H1 (cell line): ENCODE results near the gene AP5Z1. TPM values are rescaled to one million over a fixed set of nuclear protein-coding genes. Genes with fewer than 3 reads are reported as not detected.
A peak's percentile ranks its signal among the peaks of the same experiment; 100 is the strongest.

ENCODE experiments used
- CTCF ChIA-PET: fragments of 300-600 bp; sonication (Branson Sonifier 250); formaldehyde crosslinking; loops from one replicate; lab custom pipeline; 2021; ENCODE audit not compliant: partially characterized antibody; lab: Charles Lee
- POLR2A ChIA-PET: fragments of 300-600 bp; sonication (Branson Sonifier 250); formaldehyde crosslinking; loops from one replicate; lab custom pipeline; 2021; ENCODE audit warnings: inconsistent platforms; ENCODE audit not compliant: partially characterized antibody; lab: Charles Lee
- DNase-seq, 2 experiments: peaks; one replicate each; pipeline versions ENCODE4 v3.0.0 to v3.0.0-alpha.2; 2010 to 2022; ENCODE audit warnings: low spot score in 2 of 2, low read depth in 1 of 2, mixed read lengths in 1 of 2
- FAIRE-seq: peaks from 2 replicates; lab custom pipeline; 2011; peaks lifted over from hg19 to GRCh38; lab: Jason Lieb, UNC
- H2AFZ ChIP-seq: 2 replicates; pipeline ENCODE4 v1.8.1; 2012; ENCODE audit warnings: low read length, inconsistent platforms
- H2AK5ac ChIP-seq: 2 replicates; pipeline ENCODE4 v1.6.1; 2013; ENCODE audit warnings: low read depth, low read length
- H2BK120ac ChIP-seq: replicated peaks from 2 replicates; pipeline ENCODE3; 2013; ENCODE audit warnings: low read depth, low read length, inconsistent platforms
- H2BK12ac ChIP-seq: 2 replicates; pipeline ENCODE4 v1.6.1; 2013; ENCODE audit warnings: low read depth, low read length
- H2BK15ac ChIP-seq: 2 replicates; pipeline ENCODE4 v1.6.1; 2013; ENCODE audit warnings: low read length
- H2BK20ac ChIP-seq: 2 replicates; pipeline ENCODE4 v1.6.1; 2013; ENCODE audit warnings: low read length
- H2BK5ac ChIP-seq: 2 replicates; pipeline ENCODE4 v1.6.1; 2013; ENCODE audit warnings: low read depth, low read length
- H3K14ac ChIP-seq: 2 replicates; pipeline ENCODE4 v1.6.1; 2013; ENCODE audit warnings: inconsistent platforms; ENCODE audit not compliant: insufficient read length
- H3K18ac ChIP-seq: 2 replicates; pipeline ENCODE4 v1.6.1; 2013; ENCODE audit warnings: low read length; ENCODE audit errors: extremely low read depth
- H3K23ac ChIP-seq: 2 replicates; pipeline ENCODE4 v1.6.1; 2013; ENCODE audit warnings: inconsistent platforms; ENCODE audit not compliant: insufficient read length
- H3K23me2 ChIP-seq: 2 replicates; pipeline ENCODE4 v1.6.1; 2013; ENCODE audit warnings: low read depth, low read length
- H3K27ac ChIP-seq: 2 replicates; pipeline ENCODE4 v1.6.1; 2011; ENCODE audit warnings: low read depth, low read length, inconsistent platforms
- H3K27me3 ChIP-seq, 4 experiments: replicated peaks in 1 of 4; 1 replicate in 1 of 4; 2 replicates in 3 of 4; pipeline versions ENCODE4 v1.6.1 to v1.8.1; 2011 to 2013; ENCODE audit warnings: low read length in 3 of 4, mild to moderate bottlenecking in 3 of 4, inconsistent platforms in 2 of 4, mixed read lengths in 2 of 4, moderate library complexity in 1 of 4; ENCODE audit not compliant: control insufficient read depth in 3 of 4, insufficient read depth in 3 of 4; ENCODE audit errors: extremely low read depth in 1 of 4
- H3K36me3 ChIP-seq, 4 experiments: 2 replicates each; pipeline versions ENCODE4 v1.6.1 to v1.8.1; 2011 to 2013; ENCODE audit warnings: mild to moderate bottlenecking in 4 of 4, low read length in 3 of 4, moderate library complexity in 2 of 4, control low read depth in 1 of 4, inconsistent platforms in 1 of 4; ENCODE audit not compliant: insufficient read depth in 4 of 4, control insufficient read depth in 2 of 4
- H3K4ac ChIP-seq: replicated peaks from 2 replicates; pipeline ENCODE3; 2013; ENCODE audit warnings: low read length, low read depth, mixed read lengths, inconsistent platforms; ENCODE audit not compliant: insufficient read length
- H3K4me1 ChIP-seq, 4 experiments: replicated peaks in 1 of 4; 1 replicate in 1 of 4; 2 replicates in 3 of 4; pipeline versions ENCODE4 v1.6.1 to v1.8.1; 2011 to 2013; ENCODE audit warnings: low read length in 3 of 4, inconsistent platforms in 2 of 4, mixed read lengths in 1 of 4; ENCODE audit not compliant: insufficient read depth in 4 of 4, control insufficient read depth in 3 of 4
- H3K4me2 ChIP-seq, 2 experiments: 2 replicates each; pipeline versions ENCODE4 v1.6.1 to v1.8.1; 2011 to 2013; ENCODE audit warnings: low read depth in 2 of 2, low read length in 2 of 2, control low read depth in 1 of 2, inconsistent platforms in 1 of 2, mild to moderate bottlenecking in 1 of 2; ENCODE audit not compliant: insufficient read depth in 1 of 2
- H3K4me3 ChIP-seq, 4 experiments: fragments of 200-600, 300-600 bp in 1 of 4; sonication (generic), shearing (Covaris generic), sonication (Bioruptor Twin) in 1 of 4; 2 replicates each; pipeline versions ENCODE4 v1.5.1 to v1.8.1; 2011 to 2016; ENCODE audit warnings: low read length in 4 of 4, low read depth in 3 of 4, control low read depth in 2 of 4, inconsistent platforms in 2 of 4, mild to moderate bottlenecking in 2 of 4, mixed read lengths in 1 of 4, moderate library complexity in 1 of 4; ENCODE audit not compliant: insufficient read depth in 2 of 4; ENCODE audit errors: extremely low read depth in 1 of 4
- H3K56ac ChIP-seq: replicated peaks from 2 replicates; pipeline ENCODE3; 2013; ENCODE audit warnings: low read depth, mild to moderate bottlenecking, mixed read lengths, low read length, inconsistent platforms; ENCODE audit not compliant: insufficient read length
- H3K79me1 ChIP-seq: 2 replicates; pipeline ENCODE4 v1.6.1; 2013; ENCODE audit warnings: low read depth, low read length, control low read depth
- H3K79me2 ChIP-seq, 2 experiments: 2 replicates each; pipeline versions ENCODE4 v1.6.1 to v1.8.1; 2012 to 2013; ENCODE audit warnings: low read length in 2 of 2, mild to moderate bottlenecking in 2 of 2, inconsistent platforms in 1 of 2; ENCODE audit not compliant: insufficient read depth in 2 of 2, control insufficient read depth in 1 of 2
- H3K9ac ChIP-seq, 4 experiments: replicated peaks in 1 of 4; 1 replicate in 1 of 4; 2 replicates in 3 of 4; pipeline versions ENCODE4 v1.6.1 to v1.8.1; 2011 to 2013; ENCODE audit warnings: low read depth in 3 of 4, low read length in 3 of 4, control low read depth in 2 of 4, mild to moderate bottlenecking in 2 of 4, moderate library complexity in 2 of 4, inconsistent platforms in 1 of 4; ENCODE audit errors: extremely low read depth in 1 of 4
- H3K9me3 ChIP-seq, 2 experiments: 2 replicates each; pipeline versions ENCODE4 v1.6.1 to v1.8.1; 2012 to 2013; ENCODE audit warnings: mild to moderate bottlenecking in 2 of 2, moderate library complexity in 2 of 2, control low read depth in 1 of 2, inconsistent platforms in 1 of 2, low read depth in 1 of 2, low read length in 1 of 2, mixed read lengths in 1 of 2; ENCODE audit not compliant: insufficient read depth in 2 of 2
- H4K20me1 ChIP-seq, 2 experiments: replicated peaks in 1 of 2; 2 replicates each; pipeline versions ENCODE3 to v1.8.1; 2011 to 2013; ENCODE audit warnings: inconsistent platforms in 2 of 2, low read length in 2 of 2, mild to moderate bottlenecking in 1 of 2; ENCODE audit not compliant: insufficient read depth in 2 of 2, control insufficient read depth in 1 of 2
- H4K5ac ChIP-seq: 2 replicates; pipeline ENCODE4 v1.6.1; 2013; ENCODE audit warnings: low read length, low read depth, mixed read lengths, inconsistent platforms; ENCODE audit not compliant: insufficient read length
- H4K8ac ChIP-seq: 2 replicates; pipeline ENCODE4 v1.8.0; 2013; ENCODE audit warnings: mild to moderate bottlenecking, moderate library complexity, low read length, inconsistent platforms; ENCODE audit not compliant: insufficient read depth; ENCODE audit errors: extremely low read depth
- H4K91ac ChIP-seq: replicated peaks from 2 replicates; pipeline ENCODE3; 2013; ENCODE audit warnings: low read length, mixed read lengths, inconsistent platforms; ENCODE audit not compliant: insufficient read length
- ASH2L ChIP-seq: fragments of 200-600, 300-600 bp; sonication (generic); IDR thresholded peaks from one replicate; pipeline ENCODE4 v1.7.1; 2017; ENCODE audit warnings: low read length
- CBX8 ChIP-seq: fragments of 300-800, 300-1000 bp; sonication (generic); IDR thresholded peaks from 2 replicates; pipeline ENCODE4 v1.7.1; 2016; ENCODE audit warnings: low read depth, low read length, borderline replicate concordance
- FOSL1 ChIP-seq: IDR thresholded peaks from 2 replicates; pipeline ENCODE4 v1.6.1; 2011; ENCODE audit warnings: mild to moderate bottlenecking, low read depth, low read length, moderate library complexity; ENCODE audit not compliant: insufficient read depth
- KDM5A ChIP-seq: fragments of 200-600 bp; IDR thresholded peaks from 2 replicates; pipeline ENCODE4 v1.7.1; 2012; ENCODE audit warnings: mild to moderate bottlenecking, low read length, inconsistent platforms, mixed read lengths
- RAD21 ChIP-seq, 2 experiments: IDR thresholded peaks in 1 of 2; conservative IDR thresholded peaks in 1 of 2; 2 replicates each; pipeline ENCODE4 v1.6.1; 2011; ENCODE audit warnings: low read depth in 2 of 2, low read length in 2 of 2, improper control_type of control experiment in 1 of 2, inconsistent platforms in 1 of 2, mild to moderate bottlenecking in 1 of 2, moderate library complexity in 1 of 2
- SAP30 ChIP-seq: fragments of 300-600 bp; sonication (generic); IDR thresholded peaks from 2 replicates; pipeline ENCODE4 v1.7.1; 2012; ENCODE audit warnings: low read length, moderate library complexity, mild to moderate bottlenecking, inconsistent platforms; ENCODE audit not compliant: insufficient read depth, insufficient replicate concordance
- SP4 ChIP-seq: IDR thresholded peaks from 2 replicates; pipeline ENCODE4 v1.6.1; 2012; ENCODE audit warnings: low read length, inconsistent platforms
- SRF ChIP-seq: IDR thresholded peaks from 2 replicates; pipeline ENCODE4 v1.6.1; 2011; ENCODE audit warnings: mild to moderate bottlenecking, low read depth, low read length, moderate library complexity
- TAF7 ChIP-seq: optimal IDR thresholded peaks from 2 replicates; pipeline ENCODE3; 2011; ENCODE audit warnings: low read depth, mild to moderate bottlenecking, inconsistent platforms, low read length, moderate library complexity, borderline replicate concordance
- WGBS, 2 experiments: shearing (Covaris generic) in 1 of 2; methylation state at CpG; one replicate each; pipeline versions ENCODE4 v1.1.6 to v1.1.7; 2013 to 2015; ENCODE audit warnings: low lambda C conversion rate in 2 of 2, mixed read lengths in 2 of 2, inconsistent platforms in 1 of 2, low coverage in 1 of 2, missing lambda C conversion rate in 1 of 2; ENCODE audit not compliant: insufficient replicate concordance in 2 of 2, insufficient coverage in 1 of 2, insufficient read length in 1 of 2; ENCODE audit errors: extremely low coverage in 1 of 2, missing lambda C conversion rate in 1 of 2; 5-methylcytosine and 5-hydroxymethylcytosine counted together
- polyA plus RNA-seq, 7 experiments: library from polyadenylated mRNA; depleted of rRNA in 3 of 7; stranded (reverse) in 5 of 7; unstranded in 2 of 7; fragments of >200 nt in 5 of 7; fragments of 200-250 nt in 2 of 7; gene quantifications; 1 replicate in 5 of 7; 2 replicates in 1 of 7; 4 replicates in 1 of 7; pipeline versions ENCODE4 v1.2.1 to v1.2.3, GENCODE V29; 2011 to 2013; ENCODE audit warnings: missing spikeins in 2 of 7, mixed read lengths in 2 of 7
- total RNA-seq: library from RNA; stranded (reverse); fragmentation: NEBNext Ultra II Directional; extraction: Animal tissue kit (Norgen Biotek cat#: 25700); gene quantifications from 2 replicates; pipeline ENCODE4 v1.2.1, GENCODE V29; 2021
- TF ChIP-seq, protein P1 (sequence below): IDR thresholded peaks from 2 replicates; pipeline ENCODE4 v1.6.1; 2012; ENCODE audit warnings: low read length, inconsistent platforms

AP5Z1 gene
- total and polyA plus RNA-seq, 2 of the 8 experiments (the other 6 are each of a cell fraction or from before 2014, with no cell fraction given), result 24.0 to 24.7 TPM

DNA sequence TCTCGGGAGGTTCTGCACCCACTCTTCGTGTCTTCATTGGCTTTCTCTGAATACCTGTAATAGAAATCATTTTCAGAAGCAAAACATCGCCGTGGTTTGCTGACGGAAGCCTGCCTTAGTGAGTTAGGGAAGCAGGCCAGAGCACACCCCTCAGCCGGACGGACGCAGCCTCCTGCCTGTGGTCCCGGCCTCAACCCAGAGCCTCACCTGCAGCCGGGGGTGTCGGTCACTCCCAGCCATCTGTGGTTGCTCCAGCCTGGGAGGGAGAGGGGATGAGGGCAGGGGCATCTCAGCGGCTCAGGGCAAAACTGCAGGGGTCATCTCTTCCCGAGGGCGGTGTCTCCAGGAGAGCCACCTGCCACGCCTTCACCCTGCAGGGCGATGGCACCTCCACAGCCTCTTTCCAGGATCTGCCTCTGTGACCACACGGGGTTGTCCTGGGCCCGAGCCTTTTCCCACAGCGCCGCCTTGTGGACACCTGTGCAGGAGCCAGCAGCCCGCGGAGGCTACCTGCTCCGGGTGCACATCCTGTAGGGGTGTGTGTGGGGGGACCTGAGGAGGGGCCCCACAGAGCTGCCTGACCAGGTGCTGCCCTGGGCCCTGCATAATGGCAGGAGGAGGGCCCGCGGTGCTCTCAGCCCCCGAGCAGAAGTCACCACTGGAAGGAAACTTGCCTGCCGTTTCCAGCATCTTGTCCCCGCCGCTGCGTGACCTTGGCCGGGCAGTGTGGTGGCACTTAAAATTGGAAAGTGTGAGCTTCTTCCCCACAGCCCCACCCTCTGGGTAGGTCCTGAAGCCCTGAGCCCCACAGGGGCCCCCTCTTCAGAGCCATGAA lies 21.6 kb upstream of the AP5Z1 start:
- no peak overlapping the region for H2BK12ac ChIP-seq
- 0 out of 2 replicates have a peak overlapping the region, but pooled peaks have one; percentile 14 for H4K8ac ChIP-seq
- no peak overlapping the region for H4K91ac ChIP-seq
- no peaks in the 10 kb centered on the region for H3K4me1 ChIP-seq
- H3K4me3 ChIP-seq, result no peak overlapping the region
- CTCF ChIA-PET, result interaction anchor here (0.5 to 1.7 kb wide), 23 partner anchors 8 to 1790 kb away, joined by 3 to 12 read pairs (median 3); no protein-coding TSS in a partner anchor
- H2AK5ac ChIP-seq, result no peak overlapping the region
- H2BK15ac ChIP-seq, result no peak overlapping the region
- no peak overlapping the region for H3K4me2 ChIP-seq
- no peak overlapping the region for H2BK5ac ChIP-seq
- H3K23ac ChIP-seq, result no peak overlapping the region
- H3K9me3 ChIP-seq, result no peaks in the 10 kb centered on the region
- no peak overlapping the region for H2AFZ ChIP-seq
- H4K20me1 ChIP-seq, result peaks cover 8 to 15% of the 10 kb centered on the region in 2 experiments
- H3K27me3 ChIP-seq, result no peaks in the 10 kb centered on the region
- no peak overlapping the region for H2BK120ac ChIP-seq
- H2BK20ac ChIP-seq, result no peak overlapping the region
- H3K56ac ChIP-seq, result no peak overlapping the region
- POLR2A ChIA-PET, result interaction anchor here (1.2 to 1.3 kb wide), 2 partner anchors 22 to 112 kb away, joined by 3 read pairs; partner anchors contain the start of gene AP5Z1
- DNase-seq (peak; percentile 39 to 95), FAIRE-seq (no peak)
- no peaks in the 10 kb centered on the region for H3K36me3 ChIP-seq
- H3K9ac ChIP-seq, result no peak overlapping the region
- H3K27ac ChIP-seq, result no peak overlapping the region
- H3K79me2 ChIP-seq, result no peaks in the 10 kb centered on the region
- WGBS, 2 experiments, result 51% methylated on average over 22 of the region's 31 CpGs; no CpG with 5 or more reads in 1 of the 2 experiments
- H3K14ac ChIP-seq, result no peak overlapping the region
- no peak overlapping the region for H3K18ac ChIP-seq
- no peaks in the 10 kb centered on the region for H3K23me2 ChIP-seq
- H3K79me1 ChIP-seq, result no peaks in the 10 kb centered on the region
- no peak overlapping the region for H4K5ac ChIP-seq
- H3K4ac ChIP-seq, result no peak overlapping the region
- TF ChIP-seq FOSL1 (no peak), SP4 (no peak), KDM5A (no peak), RAD21 (IDR thresholded peaks at IDR 0.05 in 1 of 2, conservative IDR thresholded peaks at IDR 0.05 in 1 of 2; ENCODE audit: low read depth in 2 of 2, low read length in 2 of 2) (peak; percentile 93 to 94), CBX8 (no peak), TAF7 (no peak), SRF (no peak), ASH2L (no peak), SAP30 (no peak)
- TF ChIP-seq, protein P1, sequence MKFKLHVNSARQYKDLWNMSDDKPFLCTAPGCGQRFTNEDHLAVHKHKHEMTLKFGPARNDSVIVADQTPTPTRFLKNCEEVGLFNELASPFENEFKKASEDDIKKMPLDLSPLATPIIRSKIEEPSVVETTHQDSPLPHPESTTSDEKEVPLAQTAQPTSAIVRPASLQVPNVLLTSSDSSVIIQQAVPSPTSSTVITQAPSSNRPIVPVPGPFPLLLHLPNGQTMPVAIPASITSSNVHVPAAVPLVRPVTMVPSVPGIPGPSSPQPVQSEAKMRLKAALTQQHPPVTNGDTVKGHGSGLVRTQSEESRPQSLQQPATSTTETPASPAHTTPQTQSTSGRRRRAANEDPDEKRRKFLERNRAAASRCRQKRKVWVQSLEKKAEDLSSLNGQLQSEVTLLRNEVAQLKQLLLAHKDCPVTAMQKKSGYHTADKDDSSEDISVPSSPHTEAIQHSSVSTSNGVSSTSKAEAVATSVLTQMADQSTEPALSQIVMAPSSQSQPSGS, result no peak
